H1 (cell line): ENCODE data around the gene UMODL1. TPM values are rescaled to one million over a fixed set of nuclear protein-coding genes. Genes with fewer than 3 reads are reported as not detected.

Experiments used
- TAF1 ChIP-seq: IDR thresholded peaks from 2 replicates; pipeline ENCODE4 v1.6.1; 2011; ENCODE audit warnings: mild to moderate bottlenecking, low read depth, low read length
- polyA plus RNA-seq, 7 experiments: library from polyadenylated mRNA; depleted of rRNA in 3 of 7; stranded (reverse) in 5 of 7; unstranded in 2 of 7; fragments of >200 nt in 5 of 7; fragments of 200-250 nt in 2 of 7; gene quantifications; 1 replicate in 5 of 7; 2 replicates in 1 of 7; 4 replicates in 1 of 7; pipeline versions ENCODE4 v1.2.1 to v1.2.3, GENCODE V29; 2011 to 2013; ENCODE audit warnings: missing spikeins in 2 of 7, mixed read lengths in 2 of 7
- total RNA-seq: library from RNA; stranded (reverse); fragmentation: NEBNext Ultra II Directional; extraction: Animal tissue kit (Norgen Biotek cat#: 25700); gene quantifications from 2 replicates; pipeline ENCODE4 v1.2.1, GENCODE V29; 2021
- TF ChIP-seq, protein P1 (sequence below): fragments of 300-600 bp; sonication (generic); IDR thresholded peaks from 2 replicates; pipeline ENCODE4 v1.7.1; 2012; ENCODE audit warnings: low read length, moderate library complexity, mild to moderate bottlenecking, inconsistent platforms; ENCODE audit not compliant: insufficient replicate concordance

Gene UMODL1
- total and polyA plus RNA-seq, 2 of the 8 experiments (the other 6 are each of a cell fraction or from before 2014, with no cell fraction given), result not detected

DNA sequence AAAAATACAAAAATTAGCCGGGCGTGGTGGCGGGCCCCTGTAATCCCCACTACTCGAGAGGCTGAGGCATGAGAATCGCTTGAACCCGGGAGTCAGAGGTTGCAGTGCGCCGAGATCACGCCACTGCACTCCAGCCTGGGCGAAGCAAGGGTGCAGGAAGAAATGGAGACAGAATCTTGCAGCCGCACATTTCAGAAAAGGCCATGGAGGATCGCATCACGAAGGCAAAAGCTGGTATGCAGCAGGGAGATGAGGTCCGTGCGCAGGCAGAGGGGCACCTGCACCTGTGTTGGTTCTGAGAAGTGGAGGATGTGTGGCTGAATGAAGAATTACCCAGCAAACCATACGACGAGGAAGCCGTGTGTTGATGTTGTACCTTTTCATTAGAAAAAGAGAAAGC is 94.8 kb downstream of the UMODL1 start (continued):
- TF ChIP-seq, protein P1, sequence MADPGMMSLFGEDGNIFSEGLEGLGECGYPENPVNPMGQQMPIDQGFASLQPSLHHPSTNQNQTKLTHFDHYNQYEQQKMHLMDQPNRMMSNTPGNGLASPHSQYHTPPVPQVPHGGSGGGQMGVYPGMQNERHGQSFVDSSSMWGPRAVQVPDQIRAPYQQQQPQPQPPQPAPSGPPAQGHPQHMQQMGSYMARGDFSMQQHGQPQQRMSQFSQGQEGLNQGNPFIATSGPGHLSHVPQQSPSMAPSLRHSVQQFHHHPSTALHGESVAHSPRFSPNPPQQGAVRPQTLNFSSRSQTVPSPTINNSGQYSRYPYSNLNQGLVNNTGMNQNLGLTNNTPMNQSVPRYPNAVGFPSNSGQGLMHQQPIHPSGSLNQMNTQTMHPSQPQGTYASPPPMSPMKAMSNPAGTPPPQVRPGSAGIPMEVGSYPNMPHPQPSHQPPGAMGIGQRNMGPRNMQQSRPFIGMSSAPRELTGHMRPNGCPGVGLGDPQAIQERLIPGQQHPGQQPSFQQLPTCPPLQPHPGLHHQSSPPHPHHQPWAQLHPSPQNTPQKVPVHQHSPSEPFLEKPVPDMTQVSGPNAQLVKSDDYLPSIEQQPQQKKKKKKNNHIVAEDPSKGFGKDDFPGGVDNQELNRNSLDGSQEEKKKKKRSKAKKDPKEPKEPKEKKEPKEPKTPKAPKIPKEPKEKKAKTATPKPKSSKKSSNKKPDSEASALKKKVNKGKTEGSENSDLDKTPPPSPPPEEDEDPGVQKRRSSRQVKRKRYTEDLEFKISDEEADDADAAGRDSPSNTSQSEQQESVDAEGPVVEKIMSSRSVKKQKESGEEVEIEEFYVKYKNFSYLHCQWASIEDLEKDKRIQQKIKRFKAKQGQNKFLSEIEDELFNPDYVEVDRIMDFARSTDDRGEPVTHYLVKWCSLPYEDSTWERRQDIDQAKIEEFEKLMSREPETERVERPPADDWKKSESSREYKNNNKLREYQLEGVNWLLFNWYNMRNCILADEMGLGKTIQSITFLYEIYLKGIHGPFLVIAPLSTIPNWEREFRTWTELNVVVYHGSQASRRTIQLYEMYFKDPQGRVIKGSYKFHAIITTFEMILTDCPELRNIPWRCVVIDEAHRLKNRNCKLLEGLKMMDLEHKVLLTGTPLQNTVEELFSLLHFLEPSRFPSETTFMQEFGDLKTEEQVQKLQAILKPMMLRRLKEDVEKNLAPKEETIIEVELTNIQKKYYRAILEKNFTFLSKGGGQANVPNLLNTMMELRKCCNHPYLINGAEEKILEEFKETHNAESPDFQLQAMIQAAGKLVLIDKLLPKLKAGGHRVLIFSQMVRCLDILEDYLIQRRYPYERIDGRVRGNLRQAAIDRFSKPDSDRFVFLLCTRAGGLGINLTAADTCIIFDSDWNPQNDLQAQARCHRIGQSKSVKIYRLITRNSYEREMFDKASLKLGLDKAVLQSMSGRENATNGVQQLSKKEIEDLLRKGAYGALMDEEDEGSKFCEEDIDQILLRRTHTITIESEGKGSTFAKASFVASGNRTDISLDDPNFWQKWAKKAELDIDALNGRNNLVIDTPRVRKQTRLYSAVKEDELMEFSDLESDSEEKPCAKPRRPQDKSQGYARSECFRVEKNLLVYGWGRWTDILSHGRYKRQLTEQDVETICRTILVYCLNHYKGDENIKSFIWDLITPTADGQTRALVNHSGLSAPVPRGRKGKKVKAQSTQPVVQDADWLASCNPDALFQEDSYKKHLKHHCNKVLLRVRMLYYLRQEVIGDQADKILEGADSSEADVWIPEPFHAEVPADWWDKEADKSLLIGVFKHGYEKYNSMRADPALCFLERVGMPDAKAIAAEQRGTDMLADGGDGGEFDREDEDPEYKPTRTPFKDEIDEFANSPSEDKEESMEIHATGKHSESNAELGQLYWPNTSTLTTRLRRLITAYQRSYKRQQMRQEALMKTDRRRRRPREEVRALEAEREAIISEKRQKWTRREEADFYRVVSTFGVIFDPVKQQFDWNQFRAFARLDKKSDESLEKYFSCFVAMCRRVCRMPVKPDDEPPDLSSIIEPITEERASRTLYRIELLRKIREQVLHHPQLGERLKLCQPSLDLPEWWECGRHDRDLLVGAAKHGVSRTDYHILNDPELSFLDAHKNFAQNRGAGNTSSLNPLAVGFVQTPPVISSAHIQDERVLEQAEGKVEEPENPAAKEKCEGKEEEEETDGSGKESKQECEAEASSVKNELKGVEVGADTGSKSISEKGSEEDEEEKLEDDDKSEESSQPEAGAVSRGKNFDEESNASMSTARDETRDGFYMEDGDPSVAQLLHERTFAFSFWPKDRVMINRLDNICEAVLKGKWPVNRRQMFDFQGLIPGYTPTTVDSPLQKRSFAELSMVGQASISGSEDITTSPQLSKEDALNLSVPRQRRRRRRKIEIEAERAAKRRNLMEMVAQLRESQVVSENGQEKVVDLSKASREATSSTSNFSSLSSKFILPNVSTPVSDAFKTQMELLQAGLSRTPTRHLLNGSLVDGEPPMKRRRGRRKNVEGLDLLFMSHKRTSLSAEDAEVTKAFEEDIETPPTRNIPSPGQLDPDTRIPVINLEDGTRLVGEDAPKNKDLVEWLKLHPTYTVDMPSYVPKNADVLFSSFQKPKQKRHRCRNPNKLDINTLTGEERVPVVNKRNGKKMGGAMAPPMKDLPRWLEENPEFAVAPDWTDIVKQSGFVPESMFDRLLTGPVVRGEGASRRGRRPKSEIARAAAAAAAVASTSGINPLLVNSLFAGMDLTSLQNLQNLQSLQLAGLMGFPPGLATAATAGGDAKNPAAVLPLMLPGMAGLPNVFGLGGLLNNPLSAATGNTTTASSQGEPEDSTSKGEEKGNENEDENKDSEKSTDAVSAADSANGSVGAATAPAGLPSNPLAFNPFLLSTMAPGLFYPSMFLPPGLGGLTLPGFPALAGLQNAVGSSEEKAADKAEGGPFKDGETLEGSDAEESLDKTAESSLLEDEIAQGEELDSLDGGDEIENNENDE, result no peak
- TF ChIP-seq TAF1, result no peak
